Neutrophil (primary cell): ENCODE data around the gene PLPPR3.
"Not testable (repeated sequence)": the region's sequence is repeated elsewhere in the genome, so short reads cannot be mapped to it uniquely, and the experiment has no call there.

ENCODE experiments used
- H3K27ac ChIP-seq: fragments of 200-600 bp; sonication (generic); 2 replicates; pipeline ENCODE4 v1.5.1; 2016; ENCODE audit warnings: mild to moderate bottlenecking, moderate library complexity
- H3K27me3 ChIP-seq: fragments of 200-600 bp; sonication (generic); 2 replicates; pipeline ENCODE4 v1.6.0; 2016; ENCODE audit warnings: mild to moderate bottlenecking
- H3K36me3 ChIP-seq: fragments of 200-600 bp; sonication (generic); 2 replicates; pipeline ENCODE4 v1.5.1; 2017
- H3K4me1 ChIP-seq, 2 experiments: fragments of 200-600 bp in 1 of 2; sonication (generic) in 1 of 2; 1 replicate in 1 of 2; 2 replicates in 1 of 2; pipeline versions ENCODE4 v1.5.1 to v1.6.1; 2013 to 2016; ENCODE audit warnings: low read depth in 1 of 2, low read length in 1 of 2, mild to moderate bottlenecking in 1 of 2, moderate library complexity in 1 of 2; ENCODE audit not compliant: control insufficient read depth in 1 of 2, insufficient read depth in 1 of 2
- H3K4me3 ChIP-seq, 2 experiments: fragments of 200-600 bp in 1 of 2; sonication (generic) in 1 of 2; 1 replicate in 1 of 2; 2 replicates in 1 of 2; pipeline ENCODE4 v1.5.1; 2013 to 2016; ENCODE audit warnings: low read depth in 1 of 2, low read length in 1 of 2, mild to moderate bottlenecking in 1 of 2, moderate library complexity in 1 of 2
- H3K9me3 ChIP-seq: fragments of 200-600 bp; sonication (generic); 2 replicates; pipeline ENCODE4 v1.5.1; 2016
- CTCF ChIP-seq: fragments of 200-600 bp; sonication (generic); IDR thresholded peaks from 2 replicates; pipeline ENCODE4 v1.5.1; 2016; ENCODE audit warnings: antibody characterized with exemption

PLPPR3 gene

GRCh38 chr19:852136-853013 is 30.6 kb upstream of the PLPPR3 start, which contains the start of gene ELANE:
TSS of gene ELANE (plus strand) at chr19:852303. CDS start at chr19:852329, 26 bp downstream.
- Histone ChIP-seq H3K27me3 (peaks cover 62% of the 10 kb centered on the region), H3K9me3 (no peaks in the 10 kb centered on the region), H3K27ac (peak within 1 kb of the TSS; percentile 16), H3K4me3 (peak within 1 kb of the TSS; percentile 29 to 54), H3K36me3 (no peaks in the 10 kb centered on the region), H3K4me1 (peaks cover 47 to 48% of the 10 kb centered on the region in 2 experiments)
- no peak for TF ChIP-seq CTCF

GRCh38 chr19:850979-851335 is 29.2 kb upstream of the PLPPR3 start:
- peaks cover 48 to 55% of the 10 kb centered on the region in 2 experiments for H3K4me1 ChIP-seq
- TF ChIP-seq CTCF, result no peak
- no peaks in the 10 kb centered on the region for H3K9me3 ChIP-seq
- H3K4me3 ChIP-seq, result no peak overlapping the region
- H3K27ac ChIP-seq, result peak overlapping the region; percentile 1
- peaks cover 75% of the 10 kb centered on the region for H3K27me3 ChIP-seq
- no peaks in the 10 kb centered on the region for H3K36me3 ChIP-seq

GRCh38 chr19:850221-850978 is 28.6 kb upstream of the PLPPR3 start:
- peaks cover 81% of the 10 kb centered on the region for H3K27me3 ChIP-seq
- no peak for TF ChIP-seq CTCF
- H3K9me3 ChIP-seq, result no peaks in the 10 kb centered on the region
- H3K36me3 ChIP-seq, result no peaks in the 10 kb centered on the region
- peaks cover 51 to 60% of the 10 kb centered on the region in 2 experiments for H3K4me1 ChIP-seq
- H3K27ac ChIP-seq, result peak overlapping the region; percentile 1
- H3K4me3 ChIP-seq, result no peak overlapping the region

GRCh38 chr19:849195-849594 is 27.4 kb upstream of the PLPPR3 start:
- H3K27me3 ChIP-seq, result peaks cover 90% of the 10 kb centered on the region
- not testable (repeated sequence) for H3K4me3 ChIP-seq, H3K9me3 ChIP-seq, H3K36me3 ChIP-seq, H3K27ac ChIP-seq
- H3K4me1 ChIP-seq, result peaks cover 56 to 64% of the 10 kb centered on the region in 2 experiments

- Histone ChIP-seq H3K27me3 (peaks cover 92% of the 10 kb centered on the region), H3K4me1 (peaks cover 61 to 70% of the 10 kb centered on the region in 2 experiments), H3K27ac (no peak overlapping the region), H3K9me3 (no peaks in the 10 kb centered on the region), H3K4me3 (no peak overlapping the region), H3K36me3 (no peaks in the 10 kb centered on the region)
- no peak for TF ChIP-seq CTCF
These were observed 26.7 kb upstream of the PLPPR3 start for GRCh38 chr19:848386-848921.
